ENCODE data around the gene WEE2. TPM values are rescaled to one million over a fixed set of nuclear protein-coding genes. Genes with fewer than 3 reads are reported as not detected.

WEE2 gene
- total RNA-seq: not detected
- long read RNA-seq: 0 reads

GRCh38 chr7:141708351-141708750 is at the start of gene WEE2:
WEE2 (plus strand) TSS chr7:141708353; CDS start chr7:141708759, 406 bp downstream.
- TF ChIP-seq POLR2A (IDR thresholded peaks at IDR 0.05): no peak
- TF ChIP-seq CTCF (IDR thresholded peaks at IDR 0.05): no peak
- no peaks in the 10 kb centered on the region for H3K9me3 ChIP-seq
- no peak within 1 kb of the TSS for H3K4me3 ChIP-seq
- no peak for DNase-seq
- intact Hi-C loops (cut with DNase I): no loop called here
- ATAC-seq: no peak
- H3K4me1 ChIP-seq: no peaks in the 10 kb centered on the region
- H3K27me3 ChIP-seq: no peaks in the 10 kb centered on the region
- 88% methylated on average over 6 of the region's 6 CpGs for WGBS (ENCODE audit: insufficient coverage, low coverage, low lambda C conversion rate, missing lambda C conversion rate)
- H3K27ac ChIP-seq: no peak within 1 kb of the TSS
- H3K36me3 ChIP-seq: no peaks in the 10 kb centered on the region

- Histone ChIP-seq H3K27ac (peak overlapping the region in 1 of 3 donors; percentile 19), H3K9me3 (no peaks in the 10 kb centered on the region), H3K4me3 (no peak overlapping the region), H3K27me3 (no peaks in the 10 kb centered on the region), H3K4me1 (peaks cover 0 to 19% (median 8%) of the 10 kb centered on the region in 4 donors), H3K36me3 (peaks cover 0 to 12% (median 6%) of the 10 kb centered on the region in 4 donors)
- intact Hi-C loops (cut with DNase I): no loop called here
- DNase-seq: no peak
- no peak for ATAC-seq
- TF ChIP-seq POLR2A (IDR thresholded peaks at IDR 0.05) (no peak), CTCF (IDR thresholded peaks at IDR 0.05) (no peak)
- 86% methylated on average over 4 of the region's 6 CpGs for WGBS (ENCODE audit: insufficient coverage, low coverage, low lambda C conversion rate, missing lambda C conversion rate)
Observed at GRCh38 chr7:141659501-141659900, 48.7 kb upstream of the WEE2 start.

- Histone ChIP-seq H3K4me1 (peaks cover 0 to 24% (median 12%) of the 10 kb centered on the region in 4 donors), H3K27me3 (no peaks in the 10 kb centered on the region), H3K4me3 (no peak overlapping the region), H3K36me3 (peaks cover 0 to 12% (median 7%) of the 10 kb centered on the region in 4 donors), H3K9me3 (no peaks in the 10 kb centered on the region), H3K27ac (peak overlapping the region in 1 of 3 donors; percentile 19)
- intact Hi-C loops (cut with DNase I): no loop called here
- 86% methylated on average over 1 of the region's 4 CpGs for WGBS (ENCODE audit: insufficient coverage, low coverage, low lambda C conversion rate, missing lambda C conversion rate)
- peak; percentile 40 to 60 (median 52) for ATAC-seq
- TF ChIP-seq POLR2A (IDR thresholded peaks at IDR 0.05): no peak
- TF ChIP-seq CTCF (IDR thresholded peaks at IDR 0.05): no peak
- peak in 1 of 3 donors; percentile 48 for DNase-seq
Observed at GRCh38 chr7:141660259-141660658, 47.9 kb upstream of the WEE2 start.

- Histone ChIP-seq H3K27ac (peak overlapping the region; percentile 44 to 68 (median 52)), H3K36me3 (peaks cover 0 to 12% (median 5%) of the 10 kb centered on the region in 4 donors)
Observed at GRCh38 chr7:141663081-141663849, 44.9 kb upstream of the WEE2 start.

More at GRCh38 chr7:141663081-141663849, 44.9 kb upstream of the WEE2 start:
- peaks cover 0 to 25% (median 12%) of the 10 kb centered on the region in 4 donors for H3K4me1 ChIP-seq
- ATAC-seq: peak; percentile 68 to 76 (median 72)
- H3K4me3 ChIP-seq: no peak overlapping the region
- TF ChIP-seq POLR2A (IDR thresholded peaks at IDR 0.05) (no peak), CTCF (IDR thresholded peaks at IDR 0.05) (no peak)
- H3K9me3 ChIP-seq: no peaks in the 10 kb centered on the region
- peak; percentile 74 to 80 (median 75) for DNase-seq
- intact Hi-C loops (cut with DNase I): no loop called here
- H3K27me3 ChIP-seq: no peaks in the 10 kb centered on the region
- WGBS (ENCODE audit: insufficient coverage, low coverage, low lambda C conversion rate, missing lambda C conversion rate): 28% methylated on average over 6 of the region's 6 CpGs
